NB4 (cell line): ENCODE data around the gene LIPJ.
A peak's percentile ranks its signal among the peaks of the same experiment; 100 is the strongest.

Experiments
- DNase-seq: peaks from one replicate; pipeline ENCODE4 v3.0.0; 2010; ENCODE audit warnings: low read depth
- H3K4me3 ChIP-seq: one replicate; pipeline ENCODE4 v1.5.1; 2011; ENCODE audit warnings: mild to moderate bottlenecking, low read depth, low read length, moderate library complexity
- MYC ChIP-seq: IDR thresholded peaks from 2 replicates; pipeline ENCODE4 v1.6.1; 2011; ENCODE audit warnings: low read depth, low read length
- POLR2A ChIP-seq: IDR thresholded peaks from 2 replicates; pipeline ENCODE4 v1.6.1; 2011; ENCODE audit warnings: mild to moderate bottlenecking; ENCODE audit not compliant: insufficient read length; ENCODE audit errors: extremely low read depth
- TF ChIP-seq, protein P1 (sequence below): IDR thresholded peaks from 2 replicates; pipeline ENCODE4 v1.6.1; 2011; ENCODE audit warnings: low read depth, low read length
- TF ChIP-seq, protein P2 (sequence below): IDR thresholded peaks from one replicate; pipeline ENCODE4 v1.5.1; 2012; ENCODE audit warnings: low read depth, low read length

Gene LIPJ

DNA sequence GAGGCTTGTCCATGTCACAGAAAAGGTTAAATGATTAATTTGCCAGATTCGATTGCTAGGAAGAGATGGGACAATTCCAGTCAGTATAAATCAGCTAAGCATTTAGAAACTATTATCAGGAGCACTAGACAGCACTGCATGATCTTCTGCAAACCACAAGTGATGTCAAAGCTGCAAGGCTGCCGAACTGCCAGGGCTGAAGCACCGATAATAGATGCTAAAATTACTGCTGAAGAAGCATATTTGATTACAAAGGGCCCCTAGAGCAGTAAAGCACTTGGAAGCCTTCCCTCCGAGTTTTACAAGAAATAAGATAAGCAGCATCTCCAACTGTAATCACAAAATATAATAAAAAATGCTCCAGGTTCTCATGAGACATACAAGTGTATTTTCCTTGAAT is 44.0 kb upstream of the LIPJ start:
- no peak overlapping the region for H3K4me3 ChIP-seq
- no peak for DNase-seq
- TF ChIP-seq, protein P1, sequence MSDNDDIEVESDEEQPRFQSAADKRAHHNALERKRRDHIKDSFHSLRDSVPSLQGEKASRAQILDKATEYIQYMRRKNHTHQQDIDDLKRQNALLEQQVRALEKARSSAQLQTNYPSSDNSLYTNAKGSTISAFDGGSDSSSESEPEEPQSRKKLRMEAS, result no peak
- no peak for TF ChIP-seq MYC
- TF ChIP-seq POLR2A, result no peak

DNA sequence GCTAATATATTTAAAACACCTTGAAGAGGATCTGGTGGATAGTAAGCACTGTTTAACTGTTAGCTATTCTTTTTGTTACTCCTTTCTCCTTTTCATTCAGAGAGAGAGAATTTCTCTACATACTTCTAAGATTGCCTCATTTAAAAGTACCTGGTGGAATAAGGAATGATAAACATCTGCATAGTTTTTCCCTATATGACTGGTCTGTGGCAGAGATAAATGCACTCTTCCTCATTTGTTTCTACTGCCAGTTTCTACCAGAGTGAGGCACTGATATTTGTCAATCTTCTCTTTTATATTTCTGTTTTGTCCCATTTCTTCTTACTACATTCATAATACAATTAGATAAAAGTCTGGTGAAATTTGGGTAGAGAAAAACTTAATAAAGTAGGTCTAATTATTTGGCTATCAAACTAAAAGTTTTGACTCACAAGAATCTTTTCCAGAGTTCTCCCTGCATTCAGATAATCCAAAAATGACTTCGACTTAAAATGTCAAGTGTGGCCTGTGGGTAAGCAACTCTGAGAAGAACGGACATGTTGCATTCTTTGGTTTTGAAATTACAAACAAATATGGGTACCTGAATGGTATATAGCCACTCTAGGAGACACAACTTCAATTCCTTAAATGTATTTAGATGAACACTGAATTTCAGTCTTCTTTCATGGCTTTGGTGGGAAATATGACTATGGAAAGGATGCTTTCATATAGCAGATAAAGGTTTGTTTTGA is 42.3 kb upstream of the LIPJ start:
- no peak for DNase-seq

GRCh38 chr10:88545359-88545758 is 41.2 kb upstream of the LIPJ start:
- TF ChIP-seq, protein P1, result no peak
- TF ChIP-seq POLR2A (no peak), MYC (no peak)
- TF ChIP-seq, protein P2, sequence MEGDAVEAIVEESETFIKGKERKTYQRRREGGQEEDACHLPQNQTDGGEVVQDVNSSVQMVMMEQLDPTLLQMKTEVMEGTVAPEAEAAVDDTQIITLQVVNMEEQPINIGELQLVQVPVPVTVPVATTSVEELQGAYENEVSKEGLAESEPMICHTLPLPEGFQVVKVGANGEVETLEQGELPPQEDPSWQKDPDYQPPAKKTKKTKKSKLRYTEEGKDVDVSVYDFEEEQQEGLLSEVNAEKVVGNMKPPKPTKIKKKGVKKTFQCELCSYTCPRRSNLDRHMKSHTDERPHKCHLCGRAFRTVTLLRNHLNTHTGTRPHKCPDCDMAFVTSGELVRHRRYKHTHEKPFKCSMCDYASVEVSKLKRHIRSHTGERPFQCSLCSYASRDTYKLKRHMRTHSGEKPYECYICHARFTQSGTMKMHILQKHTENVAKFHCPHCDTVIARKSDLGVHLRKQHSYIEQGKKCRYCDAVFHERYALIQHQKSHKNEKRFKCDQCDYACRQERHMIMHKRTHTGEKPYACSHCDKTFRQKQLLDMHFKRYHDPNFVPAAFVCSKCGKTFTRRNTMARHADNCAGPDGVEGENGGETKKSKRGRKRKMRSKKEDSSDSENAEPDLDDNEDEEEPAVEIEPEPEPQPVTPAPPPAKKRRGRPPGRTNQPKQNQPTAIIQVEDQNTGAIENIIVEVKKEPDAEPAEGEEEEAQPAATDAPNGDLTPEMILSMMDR, result no peak
- no peak for DNase-seq
- no peak overlapping the region for H3K4me3 ChIP-seq

More for the DNA sequence above, 42.3 kb upstream of the LIPJ start:
- H3K4me3 ChIP-seq, result no peak overlapping the region
- no peak for TF ChIP-seq MYC
- TF ChIP-seq POLR2A, result no peak
- TF ChIP-seq, protein P1, result no peak
- TF ChIP-seq, protein P2, result no peak

DNA sequence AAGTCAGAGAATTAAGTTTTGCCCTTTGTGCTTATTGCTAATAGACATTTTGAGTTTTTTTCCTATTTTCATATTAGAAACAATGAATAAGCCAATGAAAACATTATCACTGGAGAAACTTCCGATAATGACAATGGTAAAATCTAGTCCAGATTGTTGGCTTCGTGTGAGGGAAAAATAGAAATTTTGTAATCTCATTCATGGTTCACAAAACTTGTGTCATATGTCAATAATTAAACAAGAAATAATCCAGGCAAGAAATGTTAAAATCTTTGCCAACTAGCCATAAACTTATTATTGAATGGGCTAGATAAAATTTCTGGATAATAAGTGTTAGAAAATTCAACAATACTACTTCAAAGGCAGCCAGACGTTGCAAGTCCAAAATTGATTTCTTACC is 40.1 kb upstream of the LIPJ start:
- TF ChIP-seq MYC, result no peak
- no peak for TF ChIP-seq POLR2A
- TF ChIP-seq, protein P1, result no peak
- TF ChIP-seq, protein P2, result no peak
- H3K4me3 ChIP-seq, result no peak overlapping the region
- no peak for DNase-seq

GRCh38 chr10:88551246-88551645 is 35.3 kb upstream of the LIPJ start:
- H3K4me3 ChIP-seq, result no peak overlapping the region
- no peak for DNase-seq
- TF ChIP-seq, protein P1, result no peak
- TF ChIP-seq MYC (no peak), POLR2A (no peak)
- TF ChIP-seq, protein P2, result no peak

DNA sequence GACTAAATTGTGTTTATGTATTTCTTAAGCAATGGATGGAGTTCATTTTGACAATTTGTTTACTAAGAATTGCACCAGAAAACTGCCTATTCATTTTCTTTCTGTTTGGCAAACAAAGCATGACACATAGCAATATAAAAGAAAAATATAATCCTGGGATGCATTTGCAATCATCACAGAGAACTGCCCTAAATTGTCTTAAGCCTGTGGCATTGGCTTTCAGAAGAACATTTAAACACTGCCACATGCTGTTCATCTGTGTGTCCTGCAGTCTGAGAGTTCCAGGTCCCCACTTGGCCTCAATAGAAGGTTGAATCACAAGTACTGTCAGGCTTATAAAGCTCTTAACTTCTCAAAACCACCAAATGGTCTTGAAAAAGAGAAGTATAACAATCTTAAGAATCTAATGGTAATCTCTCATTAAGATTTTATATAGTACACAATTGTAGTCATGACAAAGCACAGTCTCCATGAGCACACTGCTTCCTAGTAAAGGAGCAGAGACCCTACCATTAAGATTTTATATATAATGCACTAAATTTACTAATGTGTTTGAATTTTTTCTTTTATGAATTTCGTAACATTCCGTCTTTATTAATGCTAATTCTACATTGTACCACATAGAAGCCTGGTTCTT is 33.3 kb upstream of the LIPJ start:
- DNase-seq, result peak; percentile 84
- TF ChIP-seq, protein P2, result peak; percentile 88
- TF ChIP-seq, protein P1, result peak; percentile 31; the same call in 1 of the 2 replicates
- no peak for TF ChIP-seq POLR2A
- no peak overlapping the region for H3K4me3 ChIP-seq
